IMR-90 (cell line): Measurements from ENCODE around the gene ODAD3. TPM values are rescaled to one million over a fixed set of nuclear protein-coding genes. Genes with fewer than 3 reads are reported as not detected.
"Not testable (repeated sequence)": the region's sequence is repeated elsewhere in the genome, so short reads cannot be mapped to it uniquely, and the experiment has no call there.

Source experiments
- ATAC-seq: fragments of 200-7000 bp; cut with Tn5 transposase; 2 replicates; pipeline ENCODE4 v1.9.1; 2020; ENCODE audit warnings: low read depth, mild to moderate bottlenecking, moderate library complexity
- BruUV-seq: library from RNA; stranded (reverse); fragments of 400-500 nt; replicated peaks from 2 replicates; lab custom pipeline; 2021; lab: Mats Ljungman, UMichigan
- CTCF ChIA-PET: fragments of 300-600 bp; formaldehyde crosslinking; extraction: SDS; loops from one replicate; lab custom pipeline; 2021; ENCODE audit warnings: antibody characterized with exemption; lab: Yijun Ruan, JAX
- POLR2A ChIA-PET: fragments of 300-600 bp; sonication (Branson Sonifier 250); formaldehyde crosslinking; loops from one replicate; lab custom pipeline; 2022; ENCODE audit warnings: antibody characterized with exemption; ENCODE audit not compliant: unreplicated experiment; lab: Charles Lee
- DNase-seq: peaks from one replicate; pipeline ENCODE4 v3.0.0; 2013
- H2AFZ ChIP-seq: replicated peaks from 2 replicates; pipeline ENCODE3; 2013; ENCODE audit warnings: low read length, mild to moderate bottlenecking; ENCODE audit not compliant: poor library complexity
- H2AK5ac ChIP-seq: 2 replicates; pipeline ENCODE4 v1.6.1; 2013; ENCODE audit warnings: low read depth, low read length, inconsistent platforms
- H2AK9ac ChIP-seq: replicated peaks from 2 replicates; pipeline ENCODE3; 2013; ENCODE audit warnings: mild to moderate bottlenecking, low read depth, low read length, moderate library complexity; ENCODE audit not compliant: poor library complexity
- H2BK120ac ChIP-seq: 2 replicates; pipeline ENCODE4 v1.6.1; 2013; ENCODE audit warnings: low read depth, low read length, inconsistent platforms
- H2BK15ac ChIP-seq: 3 replicates; pipeline ENCODE4 v1.6.1; 2013; ENCODE audit warnings: low read depth, low read length, inconsistent platforms
- H2BK20ac ChIP-seq: 2 replicates; pipeline ENCODE4 v1.6.1; 2013; ENCODE audit warnings: low read depth, mild to moderate bottlenecking, inconsistent platforms, low read length, moderate library complexity
- H2BK5ac ChIP-seq: 2 replicates; pipeline ENCODE4 v1.6.1; 2013; ENCODE audit warnings: mild to moderate bottlenecking, low read depth, low read length, inconsistent platforms; ENCODE audit not compliant: poor library complexity, severe bottlenecking
- H3K14ac ChIP-seq: replicated peaks from 2 replicates; pipeline ENCODE4 v1.6.1; 2013; ENCODE audit warnings: low read depth, low read length, inconsistent platforms
- H3K18ac ChIP-seq: 2 replicates; pipeline ENCODE4 v1.6.1; 2013; ENCODE audit warnings: low read depth, low read length, control low read depth
- H3K23ac ChIP-seq: 2 replicates; pipeline ENCODE4 v1.6.1; 2013; ENCODE audit warnings: low read depth, low read length, inconsistent platforms
- H3K27ac ChIP-seq: 2 replicates; pipeline ENCODE4 v1.5.1; 2013; ENCODE audit warnings: mild to moderate bottlenecking, control low read depth, low read length; ENCODE audit not compliant: insufficient read depth
- H3K27me3 ChIP-seq: 2 replicates; pipeline ENCODE4 v1.6.1; 2013; ENCODE audit warnings: low read length; ENCODE audit not compliant: control insufficient read depth, insufficient read depth
- H3K36me3 ChIP-seq: 2 replicates; pipeline ENCODE4 v1.6.1; 2013; ENCODE audit warnings: low read length, mixed read lengths; ENCODE audit not compliant: control insufficient read depth, insufficient read depth
- H3K4ac ChIP-seq: 2 replicates; pipeline ENCODE4 v1.6.1; 2013; ENCODE audit warnings: low read depth, low read length, inconsistent platforms
- H3K4me1 ChIP-seq: 2 replicates; pipeline ENCODE4 v1.6.1; 2013; ENCODE audit warnings: low read length, mixed read lengths; ENCODE audit not compliant: control insufficient read depth, insufficient read depth
- H3K4me2 ChIP-seq: 2 replicates; pipeline ENCODE4 v1.6.1; 2013; ENCODE audit warnings: low read depth, mild to moderate bottlenecking, control low read depth, low read length, moderate library complexity
- H3K4me3 ChIP-seq: 2 replicates; pipeline ENCODE4 v1.5.1; 2013; ENCODE audit warnings: low read depth, mild to moderate bottlenecking, control low read depth, low read length, moderate library complexity; ENCODE audit not compliant: insufficient read depth
- H3K56ac ChIP-seq: 2 replicates; pipeline ENCODE4 v1.6.1; 2013; ENCODE audit warnings: low read length, inconsistent platforms; ENCODE audit not compliant: insufficient read depth; ENCODE audit errors: extremely low read depth
- H3K79me1 ChIP-seq, 2 experiments: 2 replicates each; pipeline ENCODE4 v1.6.1; 2013; ENCODE audit warnings: low read length in 2 of 2, inconsistent platforms in 1 of 2, low read depth in 1 of 2
- H3K9ac ChIP-seq: 2 replicates; pipeline ENCODE4 v1.6.1; 2013; ENCODE audit warnings: low read depth, low read length, control low read depth
- H3K9me1 ChIP-seq: 2 replicates; pipeline ENCODE4 v1.6.1; 2013; ENCODE audit warnings: low read length, inconsistent platforms; ENCODE audit not compliant: insufficient read depth
- H3K9me3 ChIP-seq: 2 replicates; pipeline ENCODE4 v1.6.1; 2013; ENCODE audit warnings: low read length; ENCODE audit not compliant: control insufficient read depth, insufficient read depth
- H4K20me1 ChIP-seq: 2 replicates; pipeline ENCODE4 v1.6.1; 2013; ENCODE audit warnings: low read length, inconsistent platforms; ENCODE audit not compliant: insufficient read depth
- H4K5ac ChIP-seq: 2 replicates; pipeline ENCODE4 v1.6.1; 2013; ENCODE audit warnings: mild to moderate bottlenecking, low read depth, low read length, control low read depth
- H4K8ac ChIP-seq, 2 experiments: 2 replicates each; pipeline ENCODE4 v1.6.1; 2013; ENCODE audit warnings: low read depth in 2 of 2, low read length in 2 of 2, control low read depth in 1 of 2, inconsistent platforms in 1 of 2
- H4K91ac ChIP-seq: 2 replicates; pipeline ENCODE4 v1.6.1; 2013; ENCODE audit warnings: low read depth, low read length, inconsistent platforms; ENCODE audit not compliant: insufficient read depth
- WGBS, 2 experiments: methylation state at CpG; one replicate each; pipeline versions ENCODE4 v1.1.5 to v1.1.7; 2013; ENCODE audit warnings: missing lambda C conversion rate in 2 of 2; ENCODE audit not compliant: insufficient read length in 1 of 2; ENCODE audit errors: extremely low coverage in 2 of 2; 5-methylcytosine and 5-hydroxymethylcytosine counted together
- dilution Hi-C: fragments of 300-500 bp; cut with HindIII; formaldehyde crosslinking; loops from one replicate; pipeline ENCODE4 v1.14.3; 2018; ENCODE audit warnings: low sequenced_read_pairs; ENCODE audit not compliant: unreplicated experiment
- in situ Hi-C: fragments of 300-500 bp; cut with MboI; formaldehyde crosslinking; loops from 3 replicates; pipeline ENCODE4 v1.14.3; 2019; ENCODE audit warnings: low sequenced_read_pairs, inconsistent platforms, mixed read lengths
- intact Hi-C: fragments of 100-400 bp; cut with micrococcal nuclease; formaldehyde crosslinking; loops from 2 replicates; pipeline ENCODE4 v1.10.0; 2022
- polyA plus RNA-seq, 3 experiments: library from polyadenylated mRNA; depleted of rRNA; stranded (reverse); fragments of >200 nt; gene quantifications; 2 replicates each; pipeline ENCODE4 v1.2.3, GENCODE V29; 2012; ENCODE audit warnings: low replicate concordance in 1 of 3
- total RNA-seq: library from RNA; depleted of rRNA; stranded (reverse); fragments of >200 nt; gene quantifications from 2 replicates; pipeline ENCODE4 v1.2.3, GENCODE V29; 2012

ODAD3 gene
- total and polyA plus RNA-seq, 2 of the 4 experiments (the other 2 are of a cell fraction): under 0.01 to 0.44 TPM

DNA sequence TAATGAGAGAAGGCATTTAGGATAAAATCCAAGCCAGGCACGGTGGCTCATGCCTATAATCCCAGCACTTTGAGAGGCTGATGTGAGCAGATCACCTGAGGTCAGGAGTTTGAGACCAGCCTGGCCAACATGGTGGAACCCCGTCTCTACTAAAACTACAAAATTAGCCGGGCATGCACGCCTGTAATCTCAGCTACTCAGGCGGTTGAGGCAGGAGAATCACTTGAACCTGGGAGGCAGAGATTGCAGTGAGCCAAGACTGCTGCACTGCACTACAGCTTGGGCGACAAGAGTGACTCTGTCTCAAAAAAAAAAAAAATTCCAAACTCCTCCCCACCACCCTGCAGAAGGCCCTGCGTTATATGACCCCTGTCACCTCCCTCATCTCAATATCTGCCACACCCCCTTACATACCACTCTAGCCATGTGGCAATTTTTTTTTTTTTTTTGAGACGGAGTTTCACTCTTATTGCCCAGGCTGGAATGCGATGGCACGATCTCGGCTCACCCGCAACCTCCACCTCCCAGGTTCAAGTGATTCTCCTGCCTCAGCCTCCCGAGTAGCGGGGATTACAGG lies 55.6 kb downstream of the ODAD3 start:
- H3K56ac ChIP-seq, POLR2A ChIA-PET, dilution Hi-C loops, H4K5ac ChIP-seq, in situ Hi-C loops, ATAC-seq, H2BK5ac ChIP-seq, H2BK20ac ChIP-seq, H3K4me3 ChIP-seq, H3K36me3 ChIP-seq, H3K4ac ChIP-seq, H3K23ac ChIP-seq, H2AK5ac ChIP-seq, BruUV-seq, intact Hi-C loops, H2BK120ac ChIP-seq, H2BK15ac ChIP-seq, H3K27me3 ChIP-seq, H3K27ac ChIP-seq, H3K9ac ChIP-seq, H3K18ac ChIP-seq, H2AFZ ChIP-seq, H4K91ac ChIP-seq, H2AK9ac ChIP-seq, H3K4me2 ChIP-seq, H3K14ac ChIP-seq, H3K9me3 ChIP-seq, DNase-seq, H4K8ac ChIP-seq: not testable (repeated sequence)
- Histone ChIP-seq H3K79me1 (peaks cover 8 to 33% of the 10 kb centered on the region in 2 experiments), H4K20me1 (peaks cover 11% of the 10 kb centered on the region; the same call in 1 of the 2 replicates), H3K9me1 (peaks cover 30% of the 10 kb centered on the region), H3K4me1 (peaks cover 27% of the 10 kb centered on the region)
- 87% methylated on average over 6 of the region's 14 CpGs; no CpG with 5 or more reads in 1 of the 2 experiments for WGBS, 2 experiments
- CTCF ChIA-PET: interaction anchor here (1.5 to 2.9 kb wide), 2 partner anchors 56 to 85 kb away, joined by 5 to 9 read pairs; partner anchors contain the start of genes ODAD3 and PRKCSH
